H1 (cell line): ENCODE measurements around the gene FEZF1.
A peak's percentile ranks its signal among the peaks of the same experiment; 100 is the strongest.

Source experiments
- CHD2 ChIP-seq: IDR thresholded peaks from 2 replicates; pipeline ENCODE4 v1.6.1; 2012; ENCODE audit warnings: low read length, improper control_type of control experiment
- CTCF ChIP-seq, 3 experiments: IDR thresholded peaks; 1 replicate in 2 of 3; 2 replicates in 1 of 3; pipeline versions ENCODE4 v1.5.1 to v1.6.1; 2011; ENCODE audit warnings: low read length in 3 of 3, mild to moderate bottlenecking in 3 of 3, inconsistent platforms in 2 of 3, low read depth in 1 of 3, moderate library complexity in 1 of 3; ENCODE audit not compliant: insufficient read depth in 1 of 3; ENCODE audit errors: control extremely low read depth in 1 of 3
- EP300 ChIP-seq, 2 experiments: IDR thresholded peaks; 1 replicate in 1 of 2; 2 replicates in 1 of 2; pipeline ENCODE4 v1.6.1; 2011 to 2012; ENCODE audit warnings: low read depth in 2 of 2, low read length in 2 of 2, mild to moderate bottlenecking in 2 of 2, borderline replicate concordance in 1 of 2, inconsistent platforms in 1 of 2, moderate library complexity in 1 of 2
- EZH2 ChIP-seq: fragments of 200-600 bp; sonication (generic); IDR thresholded peaks from 2 replicates; pipeline ENCODE4 v1.7.1; 2012; ENCODE audit warnings: low read depth, mild to moderate bottlenecking, moderate library complexity, low read length, inconsistent platforms; ENCODE audit not compliant: severe bottlenecking
- MAFK ChIP-seq: IDR thresholded peaks from 2 replicates; pipeline ENCODE4 v1.6.1; 2012; ENCODE audit warnings: low read depth, mild to moderate bottlenecking, improper control_type of control experiment, low read length
- NRF1 ChIP-seq: IDR thresholded peaks from 2 replicates; pipeline ENCODE4 v1.6.1; 2011; ENCODE audit warnings: mild to moderate bottlenecking, low read depth, low read length, improper control_type of control experiment
- SIX5 ChIP-seq: IDR thresholded peaks from 2 replicates; pipeline ENCODE4 v1.6.1; 2011; ENCODE audit warnings: mild to moderate bottlenecking, low read depth, low read length
- SP4 ChIP-seq: IDR thresholded peaks from 2 replicates; pipeline ENCODE4 v1.6.1; 2012; ENCODE audit warnings: low read length, inconsistent platforms
- SRF ChIP-seq: IDR thresholded peaks from 2 replicates; pipeline ENCODE4 v1.6.1; 2011; ENCODE audit warnings: mild to moderate bottlenecking, low read depth, low read length, moderate library complexity
- TEAD4 ChIP-seq: IDR thresholded peaks from 2 replicates; pipeline ENCODE4 v1.6.1; 2012; ENCODE audit warnings: low read depth, low read length, inconsistent platforms, mixed read lengths

- TF ChIP-seq NRF1 = no peak
- no peak for TF ChIP-seq CTCF (IDR thresholded peaks at IDR 0.05; ENCODE audit: control extremely low read depth in 1 of 3, insufficient read depth in 1 of 3, low read depth in 1 of 3, low read length in 3 of 3)
- TF ChIP-seq MAFK = no peak
- TF ChIP-seq EZH2 = peak; percentile 4
- TF ChIP-seq EP300 (IDR thresholded peaks at IDR 0.05; ENCODE audit: borderline replicate concordance in 1 of 2, low read depth in 2 of 2, low read length in 2 of 2) = no peak
- TF ChIP-seq SP4 = no peak
- TF ChIP-seq TEAD4 = no peak
- TF ChIP-seq CHD2 = no peak
- TF ChIP-seq SRF = no peak
- TF ChIP-seq SIX5 = no peak
Observed at GRCh38 chr7:122306320-122307227, 2.0 kb upstream of the FEZF1 start.
